ENCODE data around the gene ITPKB.
A peak's percentile ranks its signal among the peaks of the same experiment; 100 is the strongest.
"Not testable (repeated sequence)": the region's sequence is repeated elsewhere in the genome, so short reads cannot be mapped to it uniquely, and the experiment has no call there.

The ITPKB gene

GRCh38 chr1:226624526-226624925, 114.6 kb downstream of the ITPKB start:
- DNase-seq (ENCODE audit: low spot score) = no peak

DNA sequence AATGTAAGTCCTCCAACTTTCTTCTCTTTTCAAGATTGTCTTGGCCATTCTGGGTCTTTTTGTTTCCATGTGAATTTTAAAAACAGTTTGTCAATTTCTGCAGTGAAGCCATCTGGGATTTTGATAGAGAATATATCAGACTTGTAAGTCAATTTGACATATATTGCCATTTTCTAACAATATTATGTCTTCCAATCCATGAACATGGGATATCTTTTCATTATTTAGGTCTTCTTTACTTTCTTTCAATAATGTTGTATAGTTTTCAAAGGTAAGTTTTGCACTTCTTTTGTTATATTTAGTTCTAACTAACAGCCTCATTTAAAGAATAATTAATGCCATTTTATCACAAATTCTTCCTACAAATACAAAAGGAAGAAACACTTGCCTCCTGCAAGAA, 117.1 kb downstream of the ITPKB start:
- no peak for DNase-seq (ENCODE audit: low spot score)

- no peak for DNase-seq (ENCODE audit: low spot score)
Measured at GRCh38 chr1:226619031-226619430, 120.1 kb downstream of the ITPKB start.

GRCh38 chr1:226618380-226618779, 120.7 kb downstream of the ITPKB start:
- no peak for DNase-seq (ENCODE audit: low spot score)

- DNase-seq (ENCODE audit: low spot score) = not testable (repeated sequence)
Measured at GRCh38 chr1:226617719-226618118, 121.4 kb downstream of the ITPKB start.

GRCh38 chr1:226617109-226617508, 122.0 kb downstream of the ITPKB start:
- DNase-seq (ENCODE audit: low spot score) = no peak

- no peak for DNase-seq (ENCODE audit: low spot score)
Measured at GRCh38 chr1:226616636-226617035, 122.4 kb downstream of the ITPKB start.

- DNase-seq (ENCODE audit: low spot score) = no peak
Measured at GRCh38 chr1:226615876-226616275, 123.2 kb downstream of the ITPKB start.

- not testable (repeated sequence) for DNase-seq (ENCODE audit: low spot score)
Measured at GRCh38 chr1:226611980-226612379, 127.1 kb downstream of the ITPKB start.

DNA sequence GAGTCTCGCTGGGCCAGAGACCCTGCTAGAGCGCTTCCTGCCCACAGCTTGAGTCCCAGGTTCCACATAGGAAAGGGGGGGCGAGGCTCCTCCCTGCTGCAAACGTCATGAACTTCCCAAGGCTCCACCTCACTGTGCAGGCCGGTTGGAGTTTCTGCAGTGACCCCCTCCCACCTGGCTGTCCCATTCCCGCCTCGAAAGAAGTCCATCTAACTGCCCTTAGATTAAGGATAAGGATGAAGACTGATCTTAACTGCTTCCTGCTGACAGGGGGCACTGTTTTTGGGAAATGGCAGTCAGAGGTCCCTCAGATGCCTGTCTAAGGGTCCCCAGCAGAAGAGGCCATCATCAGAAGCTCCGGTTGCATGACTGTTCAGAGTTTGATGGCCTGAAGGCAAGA, 127.8 kb downstream of the ITPKB start:
- DNase-seq (ENCODE audit: low spot score) = no peak

GRCh38 chr1:226610671-226611070, 128.4 kb downstream of the ITPKB start:
- DNase-seq (ENCODE audit: low spot score) = no peak

GRCh38 chr1:226609836-226610455, 129.1 kb downstream of the ITPKB start:
- no peak for DNase-seq (ENCODE audit: low spot score)

- peak; percentile 65 for DNase-seq (ENCODE audit: low spot score)
Measured at GRCh38 chr1:226608699-226609505, 130.2 kb downstream of the ITPKB start.

DNA sequence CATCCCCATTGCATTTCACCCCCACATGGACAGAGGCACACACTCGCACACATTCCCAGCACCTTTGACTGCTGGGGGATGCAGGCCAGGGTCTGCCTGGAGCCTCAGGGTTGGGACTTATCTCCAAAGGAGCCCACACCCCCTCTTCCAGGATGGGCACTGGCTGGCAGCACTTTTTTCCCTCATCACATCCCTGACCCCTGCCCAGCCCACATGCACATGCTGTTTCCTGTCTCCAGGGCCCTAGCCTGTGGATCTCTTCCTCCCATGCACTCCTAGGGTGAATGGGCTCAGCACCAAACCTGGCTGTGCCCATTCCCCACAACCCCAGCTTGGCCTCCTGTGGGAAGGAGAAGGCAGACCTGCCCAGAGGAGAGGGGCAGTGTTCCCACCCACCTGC, 131.3 kb downstream of the ITPKB start:
- DNase-seq (ENCODE audit: low spot score) = no peak

- no peak for DNase-seq (ENCODE audit: low spot score)
Measured at GRCh38 chr1:226607268-226607660, 131.8 kb downstream of the ITPKB start.

DNA sequence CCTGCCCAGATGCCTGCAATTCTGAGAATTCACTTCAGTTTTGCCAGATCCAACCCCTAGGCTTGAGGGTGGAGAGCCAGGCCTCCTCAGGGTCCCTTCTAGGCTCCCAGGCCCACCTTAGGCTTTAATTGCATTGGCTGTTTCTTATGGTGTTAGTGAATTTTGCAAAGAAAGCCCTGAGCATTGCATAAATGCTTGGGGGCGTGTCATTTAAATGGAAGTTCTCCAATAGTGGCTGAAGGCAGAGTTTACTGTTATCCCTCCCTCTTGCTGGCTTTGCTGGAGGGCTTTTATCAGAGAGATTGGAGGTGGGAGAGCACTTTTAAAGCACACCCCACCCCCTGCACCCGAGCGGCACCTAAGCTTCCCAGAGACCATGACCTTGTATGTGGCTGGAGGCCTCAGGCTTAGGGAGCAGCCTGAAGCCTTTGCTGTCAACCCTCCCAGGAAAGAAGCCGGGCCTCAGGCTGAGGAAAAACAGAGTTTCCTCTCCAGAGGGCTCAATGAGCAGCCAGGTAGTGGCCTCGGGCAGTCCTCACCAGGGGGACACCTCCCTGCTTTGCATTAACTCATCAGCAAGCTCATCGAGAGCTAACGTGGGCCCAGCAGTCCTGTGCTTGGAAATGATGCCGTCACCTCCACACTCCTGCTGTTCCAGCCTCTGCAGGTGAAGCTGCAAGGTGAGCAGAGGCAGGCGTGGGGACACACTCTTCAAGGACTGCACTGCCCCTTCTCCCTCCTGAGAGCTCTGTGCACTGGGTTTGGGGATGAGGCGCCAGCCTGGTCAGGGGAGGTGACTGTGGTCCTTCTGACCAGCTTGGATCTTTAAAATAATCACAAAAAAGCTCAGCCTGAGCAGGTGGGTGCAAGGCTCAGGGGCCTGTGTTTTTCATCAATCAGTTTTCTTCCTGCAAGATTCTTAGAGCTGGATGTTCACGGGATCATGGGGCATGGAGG, 132.5 kb downstream of the ITPKB start:
- no peak for DNase-seq (ENCODE audit: low spot score)

DNA sequence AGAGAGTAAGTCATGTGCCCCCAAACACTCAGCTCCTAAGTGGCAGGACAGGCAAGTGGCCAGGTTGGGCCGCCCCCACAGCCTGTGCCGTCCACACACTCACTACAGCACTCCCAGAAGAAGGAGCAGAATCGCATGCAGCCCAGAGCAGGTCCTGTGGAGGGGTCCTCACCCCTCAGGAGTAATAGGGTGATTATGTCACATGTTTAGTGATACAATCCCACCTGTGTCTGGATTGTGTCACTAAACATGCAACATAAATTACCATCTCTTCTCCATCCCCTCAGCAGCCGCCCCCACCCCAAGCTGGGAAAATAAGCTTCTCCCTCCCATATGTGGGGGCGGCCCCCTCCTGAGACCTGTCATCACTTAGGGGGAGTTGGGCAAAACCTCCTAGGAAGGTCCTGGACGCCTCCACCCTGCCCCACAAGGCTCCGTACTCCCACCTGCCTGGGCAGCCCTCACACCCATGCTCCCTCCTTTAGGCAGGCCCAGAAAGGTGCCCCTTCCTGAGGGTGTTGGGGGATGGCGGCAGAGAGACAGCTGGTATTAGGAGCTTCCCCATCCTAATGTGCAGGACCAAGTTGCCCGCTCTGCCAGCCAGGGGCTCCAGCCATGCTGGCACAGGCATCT, 133.6 kb downstream of the ITPKB start:
- no peak for DNase-seq (ENCODE audit: low spot score)

DNA sequence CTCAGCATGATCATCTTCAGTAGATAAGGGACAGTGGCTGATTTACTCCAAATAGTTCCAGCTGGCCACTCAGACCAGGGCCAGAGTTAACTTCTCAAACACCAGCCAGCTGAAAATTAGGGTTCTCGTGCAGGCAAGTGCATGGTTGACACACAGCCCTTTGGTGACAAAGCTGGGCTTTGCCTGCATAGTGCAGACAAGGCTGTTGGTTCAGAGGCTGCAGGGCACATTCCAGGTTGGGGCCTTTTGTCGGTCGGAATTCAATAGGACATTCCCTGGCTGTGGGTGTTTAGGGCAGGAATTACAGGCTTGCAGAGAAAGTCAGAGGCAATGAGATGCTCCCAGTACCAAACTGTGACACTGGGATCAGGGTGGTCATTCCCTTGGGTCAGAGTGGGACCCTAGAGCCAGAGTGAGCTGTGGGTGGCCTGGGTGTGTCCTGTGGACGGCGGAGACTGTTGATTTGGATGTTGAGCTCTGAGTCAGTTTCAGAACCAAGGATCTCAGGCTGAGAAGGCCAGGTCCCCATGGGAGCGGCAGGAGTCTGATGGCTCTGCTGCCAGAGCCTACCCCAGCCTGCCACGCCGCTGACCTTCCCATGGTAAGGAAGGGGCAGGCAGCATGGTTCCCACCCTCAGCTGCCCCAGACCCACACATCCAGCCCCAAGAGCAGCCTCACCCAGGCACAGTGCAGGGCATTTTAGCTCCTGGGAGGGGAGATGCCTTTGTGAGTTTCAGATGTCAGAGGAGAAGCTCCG, 134.3 kb downstream of the ITPKB start:
- no peak for DNase-seq (ENCODE audit: low spot score)

GRCh38 chr1:226603858-226604559, 135.1 kb downstream of the ITPKB start:
- DNase-seq (ENCODE audit: low spot score) = no peak

GRCh38 chr1:226603022-226603857, 135.8 kb downstream of the ITPKB start:
- DNase-seq (ENCODE audit: low spot score) = no peak
